ENCODE data around the gene DAGLB.
"Not testable (repeated sequence)": the region's sequence is repeated elsewhere in the genome, so short reads cannot be mapped to it uniquely, and the experiment has no call there.

DAGLB gene

GRCh38 chr7:6460303-6460702, 12.5 kb upstream of the DAGLB start:
- no peak for DNase-seq

GRCh38 chr7:6458676-6459075, 10.9 kb upstream of the DAGLB start:
- not testable (repeated sequence) for DNase-seq

- peak; percentile 85 for DNase-seq
These were observed 6.0 kb upstream of the DAGLB start for GRCh38 chr7:6453734-6454133.

- DNase-seq, result no peak
These were observed 3.5 kb upstream of the DAGLB start for GRCh38 chr7:6451224-6451705.

DNA sequence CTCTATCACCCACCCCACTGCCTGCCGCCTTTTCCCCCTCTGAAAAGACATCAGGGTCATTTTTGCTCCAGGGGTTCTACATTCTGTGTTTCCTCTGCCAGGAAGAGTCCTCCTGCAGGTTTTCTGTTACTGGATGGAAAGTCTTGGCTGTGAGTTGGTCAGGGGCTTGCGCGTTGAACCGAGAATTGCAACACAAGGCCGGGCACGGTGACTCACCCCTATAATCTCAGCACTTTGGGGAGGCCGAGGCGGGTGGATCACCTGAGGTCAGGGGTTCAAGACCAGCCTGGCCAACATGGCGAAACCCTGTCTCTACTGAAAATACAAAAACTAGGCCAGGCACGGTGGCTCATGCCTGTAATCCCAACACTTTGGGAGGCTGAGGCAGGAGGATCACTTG, 2.8 kb upstream of the DAGLB start:
- not testable (repeated sequence) for DNase-seq

GRCh38 chr7:6449884-6450283, 2.1 kb upstream of the DAGLB start:
- not testable (repeated sequence) for DNase-seq

DNA sequence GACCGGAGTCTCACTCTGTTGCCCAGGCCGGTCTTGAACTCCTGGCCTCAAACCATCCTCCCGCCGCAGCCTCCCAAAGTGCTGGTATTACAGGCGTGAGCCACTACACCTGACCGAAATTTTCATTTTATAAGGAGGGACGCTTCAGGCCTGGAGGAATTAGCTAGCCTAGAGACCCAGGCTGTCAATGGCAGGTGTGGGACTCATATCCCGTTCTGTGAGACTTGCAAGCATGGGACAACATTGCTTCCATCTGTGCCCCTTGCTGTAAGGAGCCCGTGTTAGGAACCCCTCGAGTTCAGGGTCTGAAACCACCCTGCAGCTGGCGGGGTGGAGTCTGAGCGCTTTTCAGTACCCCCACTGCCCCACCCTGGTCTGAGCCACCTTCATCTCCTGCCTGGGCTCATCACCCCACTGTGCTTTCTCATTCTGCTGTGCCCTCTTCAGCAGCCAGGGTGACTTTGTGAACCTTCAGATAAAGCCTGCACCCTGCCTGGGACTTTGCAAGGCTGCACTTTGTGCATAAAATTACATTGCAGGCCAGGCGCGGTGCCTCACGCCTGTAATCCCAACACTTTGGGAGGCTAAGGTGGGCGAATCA, 1.3 kb upstream of the DAGLB start:
- no peak for DNase-seq

GRCh38 chr7:6446838-6447580, 745 bp downstream of the DAGLB start:
- peak; percentile 89 for DNase-seq

- no peak for DNase-seq
These were observed 3.1 kb downstream of the DAGLB start for GRCh38 chr7:6444516-6445269.

- peak; percentile 91 for DNase-seq
These were observed 4.3 kb downstream of the DAGLB start for GRCh38 chr7:6443372-6443941.

DNA sequence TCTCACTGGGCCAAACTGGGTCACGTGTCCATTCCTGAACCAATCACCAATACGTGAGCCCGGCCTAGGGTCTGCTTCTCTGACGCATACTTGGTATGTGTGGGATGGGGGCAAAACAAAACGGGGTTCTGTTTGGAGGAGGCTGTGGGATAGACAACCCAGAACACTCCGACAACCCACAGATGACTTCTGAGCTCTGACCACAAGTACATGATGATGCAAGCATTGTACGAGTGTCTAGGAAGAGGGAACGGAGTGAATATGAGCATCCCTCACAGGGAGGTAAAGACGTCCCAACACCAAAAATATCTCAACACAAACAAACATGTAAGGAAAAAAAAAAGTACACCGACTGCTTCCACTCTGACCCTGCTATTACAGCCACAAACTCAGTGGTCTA, 5.6 kb downstream of the DAGLB start:
- DNase-seq, result no peak

- no peak for DNase-seq
These were observed 7.4 kb downstream of the DAGLB start for GRCh38 chr7:6440381-6440780.

DNA sequence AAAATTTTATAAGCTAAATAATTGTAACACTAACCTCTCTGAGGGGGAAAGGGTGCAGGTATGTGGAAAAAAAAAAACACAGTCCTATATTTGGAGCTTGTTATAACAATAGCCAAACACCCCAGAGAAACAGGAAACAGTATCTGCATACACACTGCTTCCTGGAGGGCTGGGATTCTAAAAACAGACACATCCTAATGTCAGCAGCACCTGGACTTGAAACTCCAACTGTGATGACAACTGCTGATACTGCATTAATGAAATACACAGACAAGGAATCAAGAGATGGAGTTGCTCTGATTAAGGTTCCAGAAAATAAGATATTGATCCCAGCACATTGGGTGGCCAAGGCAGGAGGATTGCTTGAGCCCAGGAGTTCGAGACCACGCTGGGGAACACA, 9.3 kb downstream of the DAGLB start:
- DNase-seq, result no peak

DNA sequence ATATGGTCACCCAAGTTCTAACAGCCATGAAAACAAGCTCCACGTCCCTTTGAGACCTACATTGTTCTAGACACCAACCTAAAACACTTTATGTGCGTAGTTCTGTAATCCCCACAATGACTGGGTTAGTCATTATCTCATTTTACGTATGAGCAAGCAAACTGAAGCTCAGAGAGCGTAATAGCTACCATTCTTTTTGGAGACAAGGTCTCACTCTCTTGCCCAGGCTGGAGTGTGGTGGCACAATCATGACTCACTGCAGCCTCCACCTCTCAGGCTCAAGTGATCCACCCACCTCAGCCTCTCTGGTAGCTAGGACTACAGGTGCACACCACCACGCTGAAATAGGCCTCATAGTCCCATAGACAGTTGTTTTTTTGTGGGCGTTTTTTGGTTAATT, 10.5 kb downstream of the DAGLB start:
- DNase-seq, result no peak

GRCh38 chr7:6436385-6436685, 11.4 kb downstream of the DAGLB start:
- DNase-seq, result no peak

- peak; percentile 81 for DNase-seq
These were observed 12.0 kb downstream of the DAGLB start for GRCh38 chr7:6435486-6436384.

- no peak for DNase-seq
These were observed 13.8 kb downstream of the DAGLB start for GRCh38 chr7:6433784-6434615.

- no peak for DNase-seq
These were observed 15.0 kb downstream of the DAGLB start for GRCh38 chr7:6432781-6433180.

GRCh38 chr7:6430974-6431373, 16.8 kb downstream of the DAGLB start:
- no peak for DNase-seq

DNA sequence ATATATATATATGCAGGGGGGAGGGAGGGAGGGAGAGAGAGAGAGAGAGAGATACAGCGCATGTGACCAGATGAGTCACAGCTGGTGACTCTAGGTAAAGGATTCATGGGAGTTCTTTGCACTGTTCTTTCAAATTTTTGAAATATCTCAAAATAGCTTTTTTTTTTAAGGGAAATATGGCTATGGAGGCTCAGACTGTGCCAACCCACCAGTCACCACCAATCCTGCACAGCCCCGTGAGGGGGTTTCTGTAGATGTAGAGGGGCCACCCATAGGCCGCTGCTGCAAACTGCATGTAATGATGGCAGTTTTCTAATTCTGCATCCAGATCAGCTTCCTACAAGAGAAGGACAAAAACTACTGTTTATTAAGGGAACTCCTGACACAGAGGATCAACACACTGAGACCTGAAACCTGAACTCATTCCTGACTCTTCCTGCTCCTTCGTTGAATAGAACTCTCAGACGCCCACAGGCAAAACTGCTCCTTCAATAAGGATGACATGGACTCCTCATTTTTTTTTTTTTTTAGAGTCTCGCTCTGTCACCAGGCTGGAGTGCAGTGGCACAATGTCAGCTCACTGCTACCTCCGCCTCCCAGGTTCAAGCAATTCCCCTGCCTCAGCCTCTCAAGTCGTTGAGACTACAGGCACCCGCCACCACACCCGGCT, 17.3 kb downstream of the DAGLB start:
- peak; percentile 57 for DNase-seq

DNA sequence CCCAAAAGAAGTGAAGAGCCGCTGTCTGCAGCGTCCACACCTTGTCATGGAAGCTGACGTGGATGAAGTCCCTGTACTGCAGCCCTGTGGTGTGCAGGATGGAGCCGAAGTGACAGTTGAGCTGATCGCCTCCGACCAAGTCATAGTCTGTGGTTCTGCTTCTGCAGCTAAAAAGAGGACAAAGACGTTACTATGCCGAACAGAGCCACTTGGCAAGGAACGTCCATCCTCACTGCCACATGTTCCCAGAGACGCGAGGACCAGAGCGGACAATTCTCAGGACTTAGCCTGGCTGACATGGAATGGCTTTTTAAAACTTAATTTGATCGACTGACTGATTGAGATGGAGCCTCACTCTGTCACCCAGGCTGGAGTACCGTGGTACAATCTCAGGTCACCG, 21.8 kb downstream of the DAGLB start:
- DNase-seq, result no peak
